Astrocyte of the spinal cord (primary cell): Measurements from ENCODE around the gene DSCAML1.

ENCODE experiments used
- DNase-seq: peaks from one replicate; pipeline ENCODE4 v3.0.0; 2011; ENCODE audit warnings: low read depth, low spot score
- H3K4me3 ChIP-seq: 2 replicates; pipeline ENCODE4 v1.5.1; 2011; ENCODE audit warnings: low read depth, mild to moderate bottlenecking, low read length, moderate library complexity
- in situ Hi-C: cut with HindIII; loops from 2 replicates; pipeline ENCODE4 v1.10.0; 2017; ENCODE audit warnings: low sequenced_read_pairs
- TF ChIP-seq, protein P1 (sequence below): IDR thresholded peaks from 2 replicates; pipeline ENCODE4 v1.5.1; 2012; ENCODE audit warnings: low read depth, mild to moderate bottlenecking, low read length, inconsistent platforms

DSCAML1 gene

DNA sequence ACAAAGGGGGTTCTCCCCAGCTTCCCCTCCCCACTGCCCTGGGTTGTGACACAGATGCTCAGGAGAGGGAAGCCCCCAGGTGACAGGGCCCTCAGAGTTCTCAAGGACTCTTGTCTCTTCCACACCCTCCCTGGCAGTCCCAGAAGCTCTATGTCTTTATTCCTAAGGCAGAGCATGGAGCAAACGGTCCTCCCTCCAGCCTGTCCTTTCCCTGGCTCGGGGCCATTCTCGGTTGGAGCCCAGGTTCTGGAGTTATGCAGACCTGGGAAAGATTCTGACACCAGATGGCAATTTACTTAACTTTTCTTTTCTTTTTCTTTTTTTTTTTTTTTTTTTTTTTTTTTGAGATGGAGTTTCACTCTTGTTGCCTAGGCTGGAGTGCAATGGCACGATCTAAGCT lies 282.8 kb downstream of the DSCAML1 start:
- in situ Hi-C loops = no loop called here
- H3K4me3 ChIP-seq = no peak overlapping the region
- DNase-seq = no peak
- TF ChIP-seq, protein P1, sequence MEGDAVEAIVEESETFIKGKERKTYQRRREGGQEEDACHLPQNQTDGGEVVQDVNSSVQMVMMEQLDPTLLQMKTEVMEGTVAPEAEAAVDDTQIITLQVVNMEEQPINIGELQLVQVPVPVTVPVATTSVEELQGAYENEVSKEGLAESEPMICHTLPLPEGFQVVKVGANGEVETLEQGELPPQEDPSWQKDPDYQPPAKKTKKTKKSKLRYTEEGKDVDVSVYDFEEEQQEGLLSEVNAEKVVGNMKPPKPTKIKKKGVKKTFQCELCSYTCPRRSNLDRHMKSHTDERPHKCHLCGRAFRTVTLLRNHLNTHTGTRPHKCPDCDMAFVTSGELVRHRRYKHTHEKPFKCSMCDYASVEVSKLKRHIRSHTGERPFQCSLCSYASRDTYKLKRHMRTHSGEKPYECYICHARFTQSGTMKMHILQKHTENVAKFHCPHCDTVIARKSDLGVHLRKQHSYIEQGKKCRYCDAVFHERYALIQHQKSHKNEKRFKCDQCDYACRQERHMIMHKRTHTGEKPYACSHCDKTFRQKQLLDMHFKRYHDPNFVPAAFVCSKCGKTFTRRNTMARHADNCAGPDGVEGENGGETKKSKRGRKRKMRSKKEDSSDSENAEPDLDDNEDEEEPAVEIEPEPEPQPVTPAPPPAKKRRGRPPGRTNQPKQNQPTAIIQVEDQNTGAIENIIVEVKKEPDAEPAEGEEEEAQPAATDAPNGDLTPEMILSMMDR = no peak

DNA sequence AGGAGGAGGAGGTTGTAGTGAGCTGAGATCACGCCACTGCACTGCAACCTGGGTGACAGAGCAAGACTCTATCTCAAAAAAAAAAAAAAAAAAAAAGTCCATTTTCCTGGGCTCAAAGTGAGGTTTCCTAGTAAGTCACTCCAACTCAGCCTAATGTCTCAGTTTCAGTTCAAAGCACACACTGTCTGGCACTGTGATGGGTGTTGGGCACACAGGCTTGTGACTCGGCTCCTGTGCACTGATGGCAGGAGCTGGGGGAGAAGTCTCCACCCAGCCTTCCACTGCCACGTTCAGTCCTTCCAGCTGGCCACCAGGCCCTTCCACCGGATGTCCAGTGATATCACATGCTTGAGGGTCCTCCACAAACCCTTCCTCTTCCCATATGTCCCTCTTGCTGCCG lies 283.4 kb downstream of the DSCAML1 start:
- no peak for DNase-seq
- in situ Hi-C loops = no loop called here
- H3K4me3 ChIP-seq = no peak overlapping the region
- TF ChIP-seq, protein P1 = no peak

DNA sequence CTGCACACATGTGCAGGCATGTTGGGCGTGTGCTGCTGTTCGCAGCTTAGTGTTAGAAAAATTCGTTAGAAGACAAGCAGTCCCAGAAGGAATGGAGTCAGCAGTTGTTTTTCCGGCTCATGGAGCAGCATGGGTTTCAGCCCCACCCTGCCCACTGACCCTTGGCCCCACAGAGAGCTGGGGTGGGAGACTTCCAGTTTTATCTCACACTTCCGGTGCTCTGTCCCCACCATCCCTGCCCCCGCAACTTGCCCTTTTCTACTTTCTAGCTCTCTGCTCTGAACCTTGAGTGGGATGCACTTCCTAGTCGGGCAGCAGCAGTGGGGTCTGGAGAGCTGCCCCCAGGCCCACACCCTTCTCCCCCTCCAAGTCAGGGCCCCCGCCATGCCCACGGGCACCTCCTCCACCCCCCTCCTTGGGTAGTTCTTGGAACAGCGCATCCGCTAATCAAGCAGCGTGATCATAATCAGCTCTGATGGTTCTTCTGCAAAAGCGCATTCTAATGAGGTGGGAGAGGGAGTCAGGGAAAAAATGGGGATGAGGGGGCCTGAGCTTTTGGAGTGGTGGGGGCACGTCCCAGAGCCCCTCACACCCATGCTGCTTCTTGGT lies 285.0 kb downstream of the DSCAML1 start:
- in situ Hi-C loops = no loop called here
- TF ChIP-seq, protein P1 = no peak
- no peak overlapping the region for H3K4me3 ChIP-seq
- no peak for DNase-seq

DNA sequence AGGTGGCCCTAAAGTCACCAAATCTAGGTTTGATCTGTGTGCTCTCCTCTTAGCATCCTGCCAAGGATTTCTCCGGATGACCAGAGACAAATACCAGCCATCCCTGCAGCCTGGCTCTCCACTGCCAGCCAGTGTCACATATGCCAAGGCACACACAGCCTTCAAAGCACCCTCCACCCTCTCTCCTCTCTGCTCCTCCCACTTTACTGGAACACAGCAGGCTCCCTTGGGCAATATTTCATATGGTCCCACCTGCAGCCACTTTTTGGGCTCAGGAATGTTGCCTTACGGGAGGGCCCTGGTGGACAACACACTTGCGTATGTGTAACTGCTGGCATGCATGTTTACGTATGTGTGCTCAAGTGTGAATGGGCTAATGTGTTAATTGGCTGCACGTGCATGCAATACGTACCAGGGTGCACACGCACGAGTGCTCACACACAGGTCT lies 285.5 kb downstream of the DSCAML1 start:
- no peak for DNase-seq
- no peak overlapping the region for H3K4me3 ChIP-seq
- TF ChIP-seq, protein P1 = no peak
- in situ Hi-C loops = no loop called here

DNA sequence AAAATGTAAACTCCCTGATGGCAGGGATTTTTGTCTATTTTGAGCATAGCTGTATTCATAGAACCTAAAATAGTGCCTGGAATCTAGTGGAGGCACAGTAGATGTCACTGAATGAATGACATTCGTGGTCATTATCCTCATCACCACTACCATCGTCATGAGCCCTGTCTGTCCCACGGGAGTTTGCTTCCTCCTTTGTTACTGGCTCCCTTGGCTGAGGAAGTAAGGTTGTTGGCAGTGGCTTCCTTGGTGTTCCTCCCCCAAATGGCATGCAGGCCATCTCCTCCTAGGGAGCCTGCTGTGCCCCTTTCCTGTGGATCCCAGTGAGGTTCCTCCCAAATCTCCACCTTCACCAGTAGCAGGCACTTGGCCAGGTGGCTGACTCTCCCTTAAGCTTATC lies 286.4 kb downstream of the DSCAML1 start:
- TF ChIP-seq, protein P1 = no peak
- in situ Hi-C loops = no loop called here
- no peak overlapping the region for H3K4me3 ChIP-seq
- DNase-seq = no peak

DNA sequence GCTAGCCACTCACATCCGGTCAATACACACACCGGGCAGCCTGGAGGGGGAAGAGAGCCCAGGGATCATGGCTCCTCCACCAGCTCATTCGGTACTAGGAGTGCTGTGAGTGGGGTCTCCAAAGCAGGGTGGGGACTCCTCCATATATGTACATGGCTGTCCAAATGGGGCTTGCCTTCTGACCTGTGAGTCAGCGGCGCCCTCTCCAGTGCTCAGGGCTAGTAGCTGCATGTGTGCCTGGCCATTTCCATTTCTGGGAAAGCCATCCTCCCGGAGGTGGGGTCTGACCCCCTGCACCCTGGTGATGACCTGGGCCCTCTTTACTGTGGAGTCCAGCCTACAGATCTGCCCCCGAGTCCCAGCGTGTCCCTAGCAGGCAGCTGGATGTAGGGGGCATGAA lies 287.5 kb downstream of the DSCAML1 start:
- DNase-seq = no peak
- TF ChIP-seq, protein P1 = no peak
- in situ Hi-C loops = no loop called here

More for the DNA sequence above, 287.5 kb downstream of the DSCAML1 start:
- no peak overlapping the region for H3K4me3 ChIP-seq
